Measurements from ENCODE around the gene HAGH. TPM values are rescaled to one million over a fixed set of nuclear protein-coding genes. Genes with fewer than 3 reads are reported as not detected.

HAGH gene
- total and polyA plus RNA-seq, 10 of the 15 experiments (the other 5 are each of a cell fraction or from before 2014, with no cell fraction given): 2.0 to 50.1 (median 22.4) TPM

GRCh38 chr16:1820096-1820945 is 6.3 kb downstream of the HAGH start:
- Histone ChIP-seq H3K27ac (ENCODE audit: control insufficient read depth, insufficient read depth) (no peak overlapping the region), H3K9ac (ENCODE audit: control insufficient read depth, insufficient read depth, low read length) (no peak overlapping the region), H3K79me2 (ENCODE audit: control insufficient read depth, insufficient read depth, low read length) (no peaks in the 10 kb centered on the region), H2AFZ (ENCODE audit: control insufficient read depth, low read depth, low read length) (no peak overlapping the region), H3K4me2 (ENCODE audit: control insufficient read depth, insufficient read depth) (no peak overlapping the region), H4K20me1 (ENCODE audit: control insufficient read depth, insufficient read depth) (no peaks in the 10 kb centered on the region), H3K27me3 (replicated peaks in 1 of 2; ENCODE audit: control insufficient read depth in 2 of 2, insufficient read depth in 2 of 2, low read length in 1 of 2) (no peaks in the 10 kb centered on the region), H3K36me3 (ENCODE audit: control insufficient read depth in 2 of 2, insufficient read depth in 2 of 2, low read length in 1 of 2) (no peaks in the 10 kb centered on the region; a peak in 2 of 4 replicates), H3K4me3 (no peak overlapping the region), H3K9me3 (replicated peaks; ENCODE audit: control insufficient read depth, insufficient read depth, low read length) (no peaks in the 10 kb centered on the region), H3K4me1 (ENCODE audit: control insufficient read depth, insufficient read depth, low read length) (no peaks in the 10 kb centered on the region)
- no peak for ATAC-seq
- CTCF ChIA-PET: no interaction called here
- no peak for FAIRE-seq
- POLR2A ChIA-PET: no interaction called here
- no peak for DNase-seq (ENCODE audit: low read depth, low spot score)
- intact Hi-C loops (cut with micrococcal nuclease; ENCODE audit: unreplicated experiment) (no loop called here), in situ Hi-C loops (cut with MboI) (no loop called here)
- 80% methylated on average over 24 of the region's 25 CpGs for WGBS (ENCODE audit: insufficient coverage, insufficient replicate concordance, low lambda C conversion rate, missing lambda C conversion rate)
- BruUV-seq (replicated peaks): no TSS peak
- RAD21 ChIA-PET (ENCODE audit: unreplicated experiment): no interaction called here
- TF ChIP-seq POU2F2 (IDR thresholded peaks at IDR 0.05; ENCODE audit: borderline replicate concordance, low read depth, low read length) (no peak), KLF5 (IDR thresholded peaks at IDR 0.05; ENCODE audit: partially characterized antibody) (no peak), USF1 (IDR thresholded peaks at IDR 0.05; ENCODE audit: borderline replicate concordance, extremely low read length, insufficient read depth, low read depth, low read length) (no peak), LARP7 (IDR thresholded peaks at IDR 0.05) (no peak), KDM1A (IDR thresholded peaks at IDR 0.05; ENCODE audit: borderline replicate concordance) (no peak), ATF3 (IDR thresholded peaks at IDR 0.05; ENCODE audit: borderline replicate concordance, extremely low read depth, low read depth, low read length) (no peak), POLR2A (IDR thresholded peaks at IDR 0.05; ENCODE audit: low read depth, low read length) (0 out of 2 replicates have a peak, but pooled peaks have one; percentile 11), ESRRA (IDR thresholded peaks at IDR 0.05; ENCODE audit: low read length) (no peak), CBX3 (IDR thresholded peaks at IDR 0.05; ENCODE audit: borderline replicate concordance, low read depth) (no peak)
- SMC1A ChIA-PET (ENCODE audit: uncharacterized antibody, unreplicated experiment): no interaction called here
